GM18870 (cell line): ENCODE measurements around the gene CNTLN.

ENCODE experiments used
- ATAC-seq: cut with Tn5 transposase; IDR thresholded peaks from one replicate; pipeline ENCODE4 v1.9.1; 2021; ENCODE audit warnings: moderate library complexity; ENCODE audit not compliant: unreplicated experiment

Gene CNTLN, protein sequence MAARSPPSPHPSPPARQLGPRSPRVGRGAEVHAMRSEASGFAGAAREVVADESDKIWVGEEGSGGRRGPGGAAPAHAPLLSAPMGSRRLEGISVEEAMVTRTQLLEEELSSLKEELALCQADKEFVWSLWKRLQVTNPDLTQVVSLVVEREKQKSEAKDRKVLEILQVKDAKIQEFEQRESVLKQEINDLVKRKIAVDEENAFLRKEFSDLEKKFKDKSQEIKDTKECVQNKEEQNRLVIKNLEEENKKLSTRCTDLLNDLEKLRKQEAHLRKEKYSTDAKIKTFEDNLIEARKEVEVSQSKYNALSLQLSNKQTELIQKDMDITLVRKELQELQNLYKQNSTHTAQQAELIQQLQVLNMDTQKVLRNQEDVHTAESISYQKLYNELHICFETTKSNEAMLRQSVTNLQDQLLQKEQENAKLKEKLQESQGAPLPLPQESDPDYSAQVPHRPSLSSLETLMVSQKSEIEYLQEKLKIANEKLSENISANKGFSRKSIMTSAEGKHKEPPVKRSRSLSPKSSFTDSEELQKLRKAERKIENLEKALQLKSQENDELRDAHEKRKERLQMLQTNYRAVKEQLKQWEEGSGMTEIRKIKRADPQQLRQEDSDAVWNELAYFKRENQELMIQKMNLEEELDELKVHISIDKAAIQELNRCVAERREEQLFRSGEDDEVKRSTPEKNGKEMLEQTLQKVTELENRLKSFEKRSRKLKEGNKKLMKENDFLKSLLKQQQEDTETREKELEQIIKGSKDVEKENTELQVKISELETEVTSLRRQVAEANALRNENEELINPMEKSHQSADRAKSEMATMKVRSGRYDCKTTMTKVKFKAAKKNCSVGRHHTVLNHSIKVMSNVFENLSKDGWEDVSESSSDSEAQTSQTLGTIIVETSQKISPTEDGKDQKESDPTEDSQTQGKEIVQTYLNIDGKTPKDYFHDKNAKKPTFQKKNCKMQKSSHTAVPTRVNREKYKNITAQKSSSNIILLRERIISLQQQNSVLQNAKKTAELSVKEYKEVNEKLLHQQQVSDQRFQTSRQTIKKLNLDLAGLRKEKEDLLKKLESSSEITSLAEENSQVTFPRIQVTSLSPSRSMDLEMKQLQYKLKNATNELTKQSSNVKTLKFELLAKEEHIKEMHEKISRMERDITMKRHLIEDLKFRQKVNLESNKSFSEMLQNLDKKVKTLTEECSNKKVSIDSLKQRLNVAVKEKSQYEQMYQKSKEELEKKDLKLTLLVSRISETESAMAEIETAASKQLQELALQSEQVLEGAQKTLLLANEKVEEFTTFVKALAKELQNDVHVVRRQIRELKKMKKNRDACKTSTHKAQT (N-terminal part only)

GRCh38 chr9:17134396-17135294, at the start of gene CNTLN:
Gene CNTLN, plus strand, starts transcription at chr9:17135040. Its CDS starts 26 bp downstream, at chr9:17135066.
- peak; percentile 55 for ATAC-seq

GRCh38 chr9:17088566-17088965, 46.3 kb upstream of the CNTLN start:
- no peak for ATAC-seq

DNA sequence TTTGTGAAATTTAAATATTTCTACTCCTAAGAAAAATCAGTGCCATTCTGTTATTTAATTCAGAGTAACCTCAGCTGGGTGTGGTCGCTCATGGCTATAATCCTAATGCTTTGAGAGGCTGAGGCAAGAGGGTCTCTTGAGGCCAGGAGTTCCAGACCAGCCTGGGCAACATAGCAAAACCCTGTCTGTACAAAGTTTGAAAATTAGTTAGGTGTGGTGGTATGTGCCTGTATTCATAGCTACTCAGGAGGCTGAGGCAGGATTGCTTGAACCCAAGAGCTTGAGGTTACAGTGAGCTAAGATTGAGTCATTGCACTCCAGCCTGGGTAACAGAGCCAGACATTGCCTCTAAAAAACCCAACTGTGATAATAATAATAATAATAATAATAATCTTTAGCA, 44.8 kb upstream of the CNTLN start:
- no peak for ATAC-seq

DNA sequence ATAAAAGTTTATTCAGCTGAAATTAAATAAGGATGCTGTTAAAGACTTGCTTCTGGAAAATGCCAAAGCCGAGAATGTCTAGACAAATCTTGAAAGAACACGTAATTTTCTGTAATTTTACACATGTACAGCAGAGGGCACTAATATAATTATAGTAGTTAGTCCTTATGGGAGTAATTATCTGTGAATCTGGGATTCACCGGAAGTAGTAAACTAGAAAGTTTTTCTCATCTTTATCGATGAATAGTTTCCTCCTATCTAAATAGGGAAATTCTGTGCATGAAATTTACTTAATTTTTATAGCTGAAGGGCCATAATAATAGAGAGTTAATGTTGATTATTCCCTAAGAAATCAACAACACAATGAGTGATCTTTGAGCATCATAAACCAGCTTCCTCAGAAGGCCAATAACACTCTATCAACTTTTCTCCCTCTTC, 18.4 kb upstream of the CNTLN start:
- no peak for ATAC-seq

- no peak for ATAC-seq
Measured at GRCh38 chr9:17117372-17117771, 17.5 kb upstream of the CNTLN start.

DNA sequence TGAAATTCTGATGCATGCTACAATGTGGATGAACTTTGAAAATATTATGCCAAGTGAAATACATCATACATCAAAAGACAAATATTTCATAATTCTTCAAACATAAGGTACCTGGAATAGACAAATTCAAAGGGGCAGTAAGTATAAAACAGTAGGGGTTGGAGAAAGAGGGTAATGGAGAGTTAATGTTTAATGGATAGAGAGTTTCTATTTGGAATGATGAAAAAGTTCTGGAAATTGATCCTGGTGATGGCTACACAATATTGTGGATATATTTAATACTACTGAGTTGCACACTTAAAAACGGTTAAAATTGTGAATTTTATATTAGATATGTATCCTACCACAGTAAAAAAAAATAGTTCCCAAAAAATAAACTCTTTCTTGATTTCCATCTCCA, 14.6 kb upstream of the CNTLN start:
- ATAC-seq, result no peak

DNA sequence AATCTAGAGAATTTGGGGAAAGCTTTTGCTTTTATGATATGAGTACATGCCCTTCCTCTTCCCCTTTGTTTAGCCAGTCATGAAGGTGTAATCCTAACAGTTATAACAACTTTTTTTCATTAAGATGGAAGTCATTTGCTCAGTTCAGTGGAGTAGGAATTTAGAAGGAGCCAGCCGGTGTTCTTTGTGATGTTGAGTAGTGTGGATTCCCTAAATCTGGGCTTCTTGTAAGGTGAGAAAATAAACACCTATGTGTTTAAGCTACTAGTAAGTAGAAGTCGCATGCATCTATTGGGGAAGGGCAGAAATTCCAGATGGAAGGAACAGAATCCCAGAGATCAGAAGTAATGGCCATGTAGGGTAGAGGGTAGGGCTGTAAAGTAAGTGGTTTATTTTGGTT, 13.6 kb upstream of the CNTLN start:
- no peak for ATAC-seq

GRCh38 chr9:17130291-17130690, 4.5 kb upstream of the CNTLN start:
- ATAC-seq, result no peak

- no peak for ATAC-seq
Measured at GRCh38 chr9:17130725-17131124, 4.1 kb upstream of the CNTLN start.

GRCh38 chr9:17131494-17131893, 3.3 kb upstream of the CNTLN start:
- ATAC-seq, result no peak

GRCh38 chr9:17135295-17136160, 688 bp downstream of the CNTLN start:
- ATAC-seq, result peak; percentile 44

- ATAC-seq, result no peak
Measured at GRCh38 chr9:17137566-17137965, 2.7 kb downstream of the CNTLN start.

GRCh38 chr9:17138503-17138902, 3.7 kb downstream of the CNTLN start:
- no peak for ATAC-seq

DNA sequence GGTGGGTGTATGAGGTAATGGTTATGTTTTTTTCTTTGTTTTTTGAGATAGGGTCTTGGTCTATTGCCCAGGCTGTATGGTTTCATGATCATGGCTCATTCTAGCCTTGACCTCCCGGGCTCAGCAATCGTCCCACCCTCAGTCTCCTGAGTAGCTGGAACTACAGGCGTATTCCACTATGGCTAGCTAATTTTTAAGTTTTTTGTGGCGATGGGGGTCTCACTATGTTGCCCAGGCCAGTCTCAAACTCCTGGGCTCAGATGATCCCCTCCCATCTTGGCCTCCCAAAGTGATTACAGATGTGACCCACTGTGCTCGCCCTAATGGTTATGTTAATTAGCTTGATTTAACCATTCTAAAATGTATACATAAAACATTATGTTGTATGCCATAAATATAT, 5.6 kb downstream of the CNTLN start:
- ATAC-seq, result no peak

GRCh38 chr9:17148324-17148723, 13.5 kb downstream of the CNTLN start:
- no peak for ATAC-seq

- no peak for ATAC-seq
Measured at GRCh38 chr9:17159469-17159868, 24.6 kb downstream of the CNTLN start.

DNA sequence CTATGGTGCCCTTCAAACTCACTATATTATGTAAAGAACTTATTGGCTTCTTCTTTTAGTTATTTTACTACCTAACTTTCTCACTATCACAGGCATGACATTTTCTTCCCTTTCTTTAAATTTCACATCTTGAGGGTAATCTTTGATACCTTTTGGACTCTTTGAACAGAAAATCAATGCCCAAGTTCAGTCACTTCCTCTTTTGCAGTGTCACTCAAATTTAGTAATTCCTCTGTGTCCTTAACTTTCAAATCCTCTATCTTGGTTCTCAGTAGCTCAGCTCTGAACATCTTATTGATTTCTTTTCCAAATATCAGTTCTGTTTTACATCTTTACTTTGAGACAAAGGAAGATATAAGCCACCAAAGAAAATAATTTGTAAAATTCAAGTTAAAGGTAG, 25.5 kb downstream of the CNTLN start:
- no peak for ATAC-seq

DNA sequence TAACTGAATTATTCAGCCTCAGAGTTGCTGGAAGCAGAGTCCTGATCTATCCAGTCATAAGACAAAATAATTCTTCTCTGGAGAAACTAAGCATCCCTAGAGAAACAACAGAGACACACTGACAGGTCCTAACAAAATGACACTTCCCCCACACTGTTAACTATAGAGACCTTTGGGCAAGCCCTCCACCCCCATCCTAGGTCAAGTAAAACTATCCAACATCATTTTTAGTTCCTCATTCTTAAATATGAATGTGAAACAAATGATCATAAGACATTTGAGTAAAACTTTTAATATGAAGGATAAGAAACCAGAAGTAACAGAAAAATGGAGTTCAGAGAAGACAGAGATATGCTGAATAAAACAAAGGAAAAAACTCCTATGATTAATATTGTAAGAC, 30.9 kb downstream of the CNTLN start:
- no peak for ATAC-seq

DNA sequence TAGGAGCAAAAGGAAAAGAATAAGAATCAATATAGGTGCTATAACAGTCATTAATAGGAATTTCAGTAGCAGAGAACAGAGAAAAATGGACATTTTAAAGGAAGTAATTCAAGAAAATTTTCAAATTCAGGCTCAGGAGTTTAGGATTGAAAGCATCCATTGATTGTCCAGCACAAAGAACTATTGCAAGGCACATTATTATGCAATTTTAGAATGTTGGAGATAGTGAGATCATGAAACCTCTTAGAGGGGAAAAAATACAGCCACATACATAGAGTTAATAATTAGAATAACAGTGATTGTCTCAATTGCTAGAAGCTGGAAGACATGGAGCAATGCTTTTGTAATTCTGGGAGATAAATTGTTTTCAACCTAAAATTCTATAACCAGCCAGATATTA, 31.5 kb downstream of the CNTLN start:
- ATAC-seq, result no peak
